Stimulated activated memory B cell treated with anti-CD40 and anti-IgM and Interleukin-4, amounts not matched to agents 10 μg/mL and 1 μg/mL and 100 μg/mL, for 72 hours (primary cell): ENCODE measurements around the gene CCDC7.
"Not testable (repeated sequence)": the region's sequence is repeated elsewhere in the genome, so short reads cannot be mapped to it uniquely, and the experiment has no call there.

ENCODE experiments used
- ATAC-seq: fragments of 150-1000 bp; cut with Tn5 transposase; 2 replicates; pipeline ENCODE4 v1.10.0; 2021
- H3K27ac Mint-ChIP-seq: one replicate; pipeline ENCODE4 v1.8.0; 2022; ENCODE audit warnings: mild to moderate bottlenecking, mixed read lengths
- H3K27me3 Mint-ChIP-seq: one replicate; pipeline ENCODE4 v1.8.0; 2022; ENCODE audit warnings: mixed read lengths
- H3K36me3 Mint-ChIP-seq: one replicate; pipeline ENCODE4 v1.8.0; 2022; ENCODE audit warnings: mixed read lengths
- H3K4me1 Mint-ChIP-seq: one replicate; pipeline ENCODE4 v1.8.0; 2022; ENCODE audit warnings: mixed read lengths
- H3K4me3 Mint-ChIP-seq: one replicate; pipeline ENCODE4 v1.8.0; 2022; ENCODE audit warnings: mild to moderate bottlenecking, moderate library complexity, mixed read lengths
- H3K9me3 Mint-ChIP-seq: one replicate; pipeline ENCODE4 v1.8.0; 2022; ENCODE audit warnings: mixed read lengths

Gene CCDC7

GRCh38 chr10:32787690-32788284, 341.8 kb downstream of the CCDC7 start:
- Mint-ChIP-seq H3K27ac (no peak overlapping the region), H3K27me3 (no peaks in the 10 kb centered on the region)

DNA sequence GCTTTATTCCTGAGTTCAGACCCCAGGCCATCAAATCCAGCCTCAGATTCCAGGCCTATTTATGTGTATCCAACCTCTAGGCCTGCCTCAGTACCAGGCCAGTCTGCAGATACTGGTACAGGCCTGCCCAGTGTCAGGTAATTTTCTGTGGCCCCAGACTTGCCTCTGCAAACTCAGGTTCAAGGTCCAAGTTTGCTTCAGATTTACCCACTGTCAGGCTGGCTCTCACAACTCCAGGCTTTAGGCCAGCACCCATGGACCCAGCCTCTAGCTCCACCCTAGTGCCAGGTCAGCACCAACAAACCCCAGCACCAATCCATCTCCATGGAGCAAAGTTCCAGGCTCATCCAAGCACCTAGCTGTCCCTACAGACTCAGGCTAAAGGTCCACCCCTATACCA, 342.4 kb downstream of the CCDC7 start:
- ATAC-seq: no peak
- no peaks in the 10 kb centered on the region for H3K4me1 Mint-ChIP-seq

More at GRCh38 chr10:32787690-32788284, 341.8 kb downstream of the CCDC7 start:
- ATAC-seq: peak; percentile 31
- Mint-ChIP-seq H3K4me1 (no peaks in the 10 kb centered on the region), H3K9me3 (peaks cover 8% of the 10 kb centered on the region), H3K4me3 (no peak overlapping the region), H3K36me3 (no peaks in the 10 kb centered on the region)

GRCh38 chr10:32790483-32790882, 344.5 kb downstream of the CCDC7 start:
- no peak for ATAC-seq
- Mint-ChIP-seq H3K9me3 (peaks cover 8% of the 10 kb centered on the region), H3K4me3 (no peak overlapping the region), H3K27me3 (no peaks in the 10 kb centered on the region), H3K4me1 (peaks cover under 1% of the 10 kb centered on the region), H3K36me3 (no peaks in the 10 kb centered on the region), H3K27ac (no peak overlapping the region)

More for the DNA sequence above, 342.4 kb downstream of the CCDC7 start:
- Mint-ChIP-seq H3K36me3 (no peaks in the 10 kb centered on the region), H3K27ac (no peak overlapping the region), H3K27me3 (no peaks in the 10 kb centered on the region), H3K4me3 (no peak overlapping the region), H3K9me3 (peaks cover 8% of the 10 kb centered on the region)

DNA sequence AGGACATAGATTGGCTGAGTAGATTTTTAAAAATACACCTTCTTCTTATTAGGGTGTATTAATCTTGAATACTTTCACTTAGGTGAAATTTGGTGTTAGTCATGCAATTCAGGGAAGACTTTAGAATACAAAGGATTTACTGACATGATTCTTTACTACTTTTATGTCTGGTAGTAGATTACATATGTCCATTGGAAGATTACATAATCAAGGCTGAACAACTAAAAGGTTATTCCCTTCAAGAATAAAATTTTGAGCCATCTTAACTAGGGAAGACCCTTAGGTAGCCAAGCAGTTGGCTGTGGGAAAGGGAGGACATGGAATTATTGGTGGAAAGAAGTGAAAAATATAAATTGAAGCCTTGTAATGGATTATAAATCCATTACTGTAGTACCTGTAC, 347.1 kb downstream of the CCDC7 start:
- Mint-ChIP-seq H3K27ac (no peak overlapping the region), H3K9me3 (peaks cover 6% of the 10 kb centered on the region), H3K4me3 (no peak overlapping the region), H3K36me3 (no peaks in the 10 kb centered on the region), H3K27me3 (no peaks in the 10 kb centered on the region), H3K4me1 (peaks cover 5% of the 10 kb centered on the region)
- ATAC-seq: no peak

DNA sequence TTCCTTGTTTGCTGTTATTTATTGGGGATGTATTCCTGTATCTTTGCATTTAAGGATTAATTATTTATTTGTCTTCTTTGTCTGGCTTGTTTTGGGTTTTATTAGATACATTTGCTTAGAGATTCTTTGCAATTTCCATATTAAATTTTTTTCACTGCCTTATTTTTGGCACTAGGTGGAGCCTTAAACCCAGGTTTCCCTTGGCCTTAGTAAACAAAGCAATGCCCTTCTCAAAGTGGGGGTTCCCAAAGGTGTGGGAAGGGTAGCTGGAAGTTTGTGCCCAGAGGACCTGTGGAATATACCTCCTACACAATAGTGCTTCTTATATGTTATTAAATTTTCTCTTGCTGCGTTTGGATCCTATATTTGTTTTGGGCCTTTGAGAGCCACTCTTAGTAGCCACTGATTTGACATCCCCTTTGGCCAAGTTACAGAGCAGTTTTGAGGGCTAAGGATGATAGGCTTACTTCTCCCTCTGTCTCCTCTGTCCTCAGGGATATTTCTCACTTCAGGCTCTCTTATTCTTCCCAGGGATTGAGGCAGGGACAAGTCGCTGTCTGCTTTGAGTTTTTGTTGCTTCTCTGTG, 349.8 kb downstream of the CCDC7 start:
- Mint-ChIP-seq H3K9me3 (peaks cover 3% of the 10 kb centered on the region), H3K4me3 (no peak overlapping the region), H3K27ac (peak overlapping the region; percentile 5), H3K4me1 (peaks cover 5% of the 10 kb centered on the region), H3K27me3 (no peaks in the 10 kb centered on the region), H3K36me3 (no peaks in the 10 kb centered on the region)
- no peak for ATAC-seq

DNA sequence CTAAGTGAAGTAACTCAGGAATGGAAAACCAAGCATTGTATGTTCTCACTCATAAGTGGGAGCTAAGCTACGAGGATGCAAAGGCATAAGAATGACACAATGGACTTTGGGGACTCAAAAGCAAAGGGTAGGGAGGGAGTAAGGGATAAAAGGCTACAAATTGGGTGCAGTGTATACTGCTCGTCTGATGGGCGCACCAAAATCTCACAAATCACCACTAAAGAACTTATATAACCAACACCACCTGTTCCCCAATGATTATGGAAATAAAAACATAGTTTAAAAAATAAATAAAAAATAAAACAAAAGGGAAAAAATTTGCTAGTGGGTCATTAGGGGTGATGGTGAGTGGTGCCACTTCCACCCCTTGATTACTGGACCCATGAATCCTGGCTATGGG, 351.5 kb downstream of the CCDC7 start:
- not testable (repeated sequence) for H3K9me3 Mint-ChIP-seq, H3K4me3 Mint-ChIP-seq, ATAC-seq, H3K27ac Mint-ChIP-seq, H3K4me1 Mint-ChIP-seq, H3K36me3 Mint-ChIP-seq, H3K27me3 Mint-ChIP-seq

GRCh38 chr10:32846974-32847373, 401.0 kb downstream of the CCDC7 start:
- Mint-ChIP-seq H3K36me3 (no peaks in the 10 kb centered on the region), H3K9me3 (no peaks in the 10 kb centered on the region), H3K4me3 (no peak overlapping the region), H3K27me3 (no peaks in the 10 kb centered on the region), H3K4me1 (no peaks in the 10 kb centered on the region), H3K27ac (no peak overlapping the region)
- ATAC-seq: no peak

- ATAC-seq: no peak
- Mint-ChIP-seq H3K36me3 (no peaks in the 10 kb centered on the region), H3K9me3 (no peaks in the 10 kb centered on the region), H3K4me3 (no peak overlapping the region), H3K27ac (no peak overlapping the region), H3K27me3 (no peaks in the 10 kb centered on the region), H3K4me1 (no peaks in the 10 kb centered on the region)
These were observed 405.4 kb downstream of the CCDC7 start for GRCh38 chr10:32851301-32851700.

- Mint-ChIP-seq H3K27me3 (no peaks in the 10 kb centered on the region), H3K27ac (no peak overlapping the region), H3K4me1 (no peaks in the 10 kb centered on the region), H3K9me3 (peaks cover 3% of the 10 kb centered on the region), H3K36me3 (no peaks in the 10 kb centered on the region), H3K4me3 (no peak overlapping the region)
- ATAC-seq: no peak
These were observed 408.5 kb downstream of the CCDC7 start for GRCh38 chr10:32854435-32854834.

GRCh38 chr10:32865170-32865569, 419.2 kb downstream of the CCDC7 start:
- peaks cover 5% of the 10 kb centered on the region for H3K9me3 Mint-ChIP-seq
- H3K27me3 Mint-ChIP-seq: no peaks in the 10 kb centered on the region
- no peaks in the 10 kb centered on the region for H3K4me1 Mint-ChIP-seq
- no peak overlapping the region for H3K27ac Mint-ChIP-seq
- H3K4me3 Mint-ChIP-seq: no peak overlapping the region
- ATAC-seq: no peak
- H3K36me3 Mint-ChIP-seq: no peaks in the 10 kb centered on the region

GRCh38 chr10:32877915-32878314, 432.0 kb downstream of the CCDC7 start:
- Mint-ChIP-seq H3K36me3 (peaks cover 6% of the 10 kb centered on the region), H3K4me1 (no peaks in the 10 kb centered on the region), H3K27ac (no peak overlapping the region), H3K27me3 (no peaks in the 10 kb centered on the region), H3K9me3 (peaks cover 5% of the 10 kb centered on the region), H3K4me3 (no peak overlapping the region)
- ATAC-seq: no peak

GRCh38 chr10:32878646-32879045, 432.7 kb downstream of the CCDC7 start:
- H3K36me3 Mint-ChIP-seq: no peaks in the 10 kb centered on the region
- no peaks in the 10 kb centered on the region for H3K4me1 Mint-ChIP-seq
- H3K4me3 Mint-ChIP-seq: no peak overlapping the region
- no peak overlapping the region for H3K27ac Mint-ChIP-seq
- H3K27me3 Mint-ChIP-seq: no peaks in the 10 kb centered on the region
- no peak for ATAC-seq
- no peaks in the 10 kb centered on the region for H3K9me3 Mint-ChIP-seq

DNA sequence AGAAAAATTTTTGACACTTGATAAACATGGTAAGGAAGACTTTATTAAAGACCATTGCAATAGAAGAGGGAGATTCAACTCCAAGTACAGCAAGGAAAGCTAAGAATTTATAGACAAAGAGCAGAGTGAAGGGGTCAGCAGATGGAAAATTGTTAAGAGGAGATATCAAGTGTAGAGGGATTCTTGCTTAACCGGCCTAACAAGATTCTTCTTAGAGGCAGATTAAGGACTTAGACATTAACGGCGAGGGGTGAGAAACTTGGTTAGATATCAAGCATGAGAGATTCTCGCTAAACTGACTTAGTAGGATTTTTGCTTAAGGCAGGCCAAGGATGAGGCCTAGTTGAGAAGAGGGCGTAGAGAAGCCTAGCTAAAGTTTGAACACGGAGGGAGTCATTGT, 436.1 kb downstream of the CCDC7 start:
- H3K9me3 Mint-ChIP-seq: no peaks in the 10 kb centered on the region
- H3K4me3 Mint-ChIP-seq: no peak overlapping the region
- H3K4me1 Mint-ChIP-seq: no peaks in the 10 kb centered on the region
- no peak overlapping the region for H3K27ac Mint-ChIP-seq
- no peaks in the 10 kb centered on the region for H3K27me3 Mint-ChIP-seq
- H3K36me3 Mint-ChIP-seq: no peaks in the 10 kb centered on the region
- no peak for ATAC-seq

GRCh38 chr10:32887481-32887880, 441.5 kb downstream of the CCDC7 start:
- no peak overlapping the region for H3K27ac Mint-ChIP-seq
- H3K4me1 Mint-ChIP-seq: peaks cover 4% of the 10 kb centered on the region
- no peaks in the 10 kb centered on the region for H3K9me3 Mint-ChIP-seq
- no peak overlapping the region for H3K4me3 Mint-ChIP-seq
- no peaks in the 10 kb centered on the region for H3K27me3 Mint-ChIP-seq
- no peaks in the 10 kb centered on the region for H3K36me3 Mint-ChIP-seq
- no peak for ATAC-seq

DNA sequence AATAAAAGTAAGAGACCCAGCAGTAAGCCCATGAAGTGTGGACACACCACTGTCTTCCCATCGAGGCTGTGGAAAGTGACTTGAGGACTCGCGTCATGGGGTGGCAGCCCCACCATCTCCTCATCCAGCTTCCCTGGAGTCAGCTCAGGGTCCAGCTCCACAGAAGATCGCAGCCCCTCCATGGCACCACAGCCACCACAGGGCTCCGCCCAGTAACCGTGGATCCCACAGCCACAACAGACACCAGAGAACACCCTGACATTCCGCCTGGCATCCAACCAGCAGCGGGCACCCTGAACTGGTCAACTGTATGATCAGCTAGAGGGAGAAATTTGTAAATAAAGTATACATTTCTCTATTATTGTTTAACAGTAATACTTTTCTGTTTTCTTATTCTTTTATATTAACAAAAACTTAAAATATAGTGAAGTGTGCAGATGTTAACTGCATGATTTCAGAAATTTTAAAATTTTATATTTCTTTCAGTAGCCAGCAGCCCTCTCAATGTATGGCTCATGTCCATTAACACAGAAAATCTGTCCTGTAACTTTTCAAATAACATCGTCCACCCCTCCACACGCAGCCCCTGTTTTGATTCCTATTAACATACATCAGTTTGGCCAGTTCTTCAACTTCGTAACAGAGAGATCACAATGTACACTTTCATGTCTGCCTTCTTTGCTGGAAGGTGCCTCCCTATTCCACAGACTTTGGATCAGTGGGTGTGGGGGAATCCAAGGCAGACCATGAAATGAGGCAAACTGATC, 442.4 kb downstream of the CCDC7 start:
- no peaks in the 10 kb centered on the region for H3K36me3 Mint-ChIP-seq
- no peak for ATAC-seq
- H3K27ac Mint-ChIP-seq: no peak overlapping the region
- no peaks in the 10 kb centered on the region for H3K27me3 Mint-ChIP-seq
- no peak overlapping the region for H3K4me3 Mint-ChIP-seq
- H3K9me3 Mint-ChIP-seq: no peaks in the 10 kb centered on the region
- peaks cover 4% of the 10 kb centered on the region for H3K4me1 Mint-ChIP-seq

DNA sequence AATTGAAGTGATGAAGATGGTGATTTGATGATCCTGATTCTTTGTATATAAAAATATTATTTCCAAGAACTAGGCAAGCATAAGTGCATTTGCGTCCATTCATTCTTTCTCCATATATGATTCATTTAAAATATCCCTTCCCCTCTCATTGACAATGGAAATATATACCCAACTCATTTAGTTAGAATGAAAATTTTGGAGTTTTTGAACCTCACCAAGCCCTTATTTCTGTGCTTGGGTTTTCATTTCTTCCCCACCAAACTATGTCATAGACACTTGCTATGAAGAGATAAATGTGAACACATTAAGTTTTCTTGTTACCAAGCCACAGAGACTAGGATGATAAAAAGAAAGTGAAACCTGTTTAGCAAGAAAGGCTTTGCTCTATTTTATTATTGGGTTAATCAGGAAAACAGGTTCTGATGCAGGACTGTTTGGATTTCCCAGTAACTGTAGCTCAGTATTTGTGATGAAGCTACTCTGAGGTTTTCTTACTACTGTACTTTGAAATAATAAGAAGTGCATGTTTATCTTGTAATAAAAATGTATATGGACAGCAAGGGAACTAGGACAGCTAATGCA, 443.8 kb downstream of the CCDC7 start:
- Mint-ChIP-seq H3K4me3 (no peak overlapping the region), H3K4me1 (peaks cover 4% of the 10 kb centered on the region), H3K27ac (no peak overlapping the region), H3K9me3 (no peaks in the 10 kb centered on the region), H3K36me3 (no peaks in the 10 kb centered on the region), H3K27me3 (no peaks in the 10 kb centered on the region)
- no peak for ATAC-seq
